Measurements from ENCODE around the gene LGR6.
A peak's percentile ranks its signal among the peaks of the same experiment; 100 is the strongest.
"Not testable (repeated sequence)": the region's sequence is repeated elsewhere in the genome, so short reads cannot be mapped to it uniquely, and the experiment has no call there.

LGR6 gene

DNA sequence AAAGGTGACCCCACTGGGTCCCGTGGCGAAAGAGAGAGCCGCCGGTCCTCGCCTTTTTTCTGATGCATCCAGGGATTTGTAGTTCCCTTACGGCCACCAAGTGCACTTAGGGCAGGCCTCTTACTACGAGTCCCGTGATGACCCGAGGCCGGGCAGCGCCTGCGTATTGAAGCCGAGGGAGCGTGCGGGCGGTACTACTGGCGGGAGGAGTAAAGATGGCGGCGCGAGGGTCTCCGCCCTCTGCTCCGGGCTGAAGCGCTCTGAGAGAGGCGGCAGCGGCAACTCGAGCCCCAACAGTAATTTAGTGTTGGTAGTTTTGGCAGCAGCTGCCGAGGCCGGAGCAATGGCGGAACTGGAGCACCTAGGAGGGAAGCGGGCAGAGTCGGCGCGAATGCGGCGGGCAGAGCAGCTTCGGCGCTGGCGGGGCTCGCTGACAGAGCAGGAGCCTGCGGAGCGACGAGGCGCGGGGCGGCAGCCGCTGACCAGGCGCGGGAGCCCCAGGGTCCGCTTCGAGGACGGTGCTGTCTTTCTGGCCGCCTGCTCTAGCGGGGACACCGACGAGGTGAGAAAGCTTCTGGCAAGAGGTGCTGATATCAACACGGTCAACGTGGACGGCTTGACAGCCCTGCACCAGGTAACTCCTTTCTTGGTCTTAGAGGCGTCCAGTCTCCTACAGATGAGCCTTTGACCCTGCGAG, 155.1 kb downstream of the LGR6 start, which contains the start of gene PPP1R12B:
PPP1R12B (plus strand) TSS at position 191 of the 697 bp plus-strand sequence; CDS start at position 344, 153 bp downstream.
- DNase-seq (ENCODE audit: low read depth): peak; percentile 99
- H3K4me3 ChIP-seq (ENCODE audit: low read length): peak within 1 kb of the TSS; percentile 82

DNA sequence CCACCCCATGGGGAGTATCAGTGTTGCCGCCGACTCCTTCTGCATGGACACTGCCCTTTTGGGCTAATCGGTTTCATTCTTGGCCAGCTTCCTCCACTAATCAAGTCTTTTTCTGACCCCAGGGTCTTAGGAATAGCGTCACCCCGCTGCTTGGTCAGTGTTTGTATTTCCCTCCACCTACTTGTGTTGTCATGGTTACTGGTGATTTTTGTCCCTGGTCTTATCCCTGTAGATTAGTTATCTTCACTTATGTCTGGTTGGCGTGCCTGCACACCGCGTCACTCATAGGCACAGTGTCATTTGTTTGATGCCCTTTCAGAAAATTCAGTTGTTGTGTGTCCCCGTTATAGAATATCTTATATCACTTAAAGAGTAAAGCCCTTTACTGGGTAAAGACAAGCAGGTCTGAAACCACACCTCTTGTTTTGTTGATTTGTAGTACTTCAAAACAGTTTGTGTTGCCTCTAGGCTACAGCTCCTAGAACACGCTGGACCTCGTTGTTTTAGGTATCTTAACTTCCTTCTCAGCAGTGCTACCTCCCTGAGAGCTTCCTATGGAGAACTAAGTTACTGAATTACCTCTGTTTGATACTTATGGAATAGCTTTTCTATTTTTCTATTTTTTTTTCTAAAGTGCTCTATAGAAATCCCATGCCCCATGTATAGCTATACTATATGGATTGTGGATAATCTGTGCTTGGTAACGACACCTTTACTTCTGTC, 155.8 kb downstream of the LGR6 start:
- H3K4me3 ChIP-seq (ENCODE audit: low read length): peak overlapping the region; percentile 82
- TF ChIP-seq, protein P1, sequence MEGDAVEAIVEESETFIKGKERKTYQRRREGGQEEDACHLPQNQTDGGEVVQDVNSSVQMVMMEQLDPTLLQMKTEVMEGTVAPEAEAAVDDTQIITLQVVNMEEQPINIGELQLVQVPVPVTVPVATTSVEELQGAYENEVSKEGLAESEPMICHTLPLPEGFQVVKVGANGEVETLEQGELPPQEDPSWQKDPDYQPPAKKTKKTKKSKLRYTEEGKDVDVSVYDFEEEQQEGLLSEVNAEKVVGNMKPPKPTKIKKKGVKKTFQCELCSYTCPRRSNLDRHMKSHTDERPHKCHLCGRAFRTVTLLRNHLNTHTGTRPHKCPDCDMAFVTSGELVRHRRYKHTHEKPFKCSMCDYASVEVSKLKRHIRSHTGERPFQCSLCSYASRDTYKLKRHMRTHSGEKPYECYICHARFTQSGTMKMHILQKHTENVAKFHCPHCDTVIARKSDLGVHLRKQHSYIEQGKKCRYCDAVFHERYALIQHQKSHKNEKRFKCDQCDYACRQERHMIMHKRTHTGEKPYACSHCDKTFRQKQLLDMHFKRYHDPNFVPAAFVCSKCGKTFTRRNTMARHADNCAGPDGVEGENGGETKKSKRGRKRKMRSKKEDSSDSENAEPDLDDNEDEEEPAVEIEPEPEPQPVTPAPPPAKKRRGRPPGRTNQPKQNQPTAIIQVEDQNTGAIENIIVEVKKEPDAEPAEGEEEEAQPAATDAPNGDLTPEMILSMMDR (conservative IDR thresholded peaks at IDR 0.05; ENCODE audit: low read length): no peak
- DNase-seq (ENCODE audit: low read depth): peak; percentile 63

More for the DNA sequence above, 155.1 kb downstream of the LGR6 start, which contains the start of gene PPP1R12B:
- TF ChIP-seq, protein P1 (conservative IDR thresholded peaks at IDR 0.05; ENCODE audit: low read length): no peak

DNA sequence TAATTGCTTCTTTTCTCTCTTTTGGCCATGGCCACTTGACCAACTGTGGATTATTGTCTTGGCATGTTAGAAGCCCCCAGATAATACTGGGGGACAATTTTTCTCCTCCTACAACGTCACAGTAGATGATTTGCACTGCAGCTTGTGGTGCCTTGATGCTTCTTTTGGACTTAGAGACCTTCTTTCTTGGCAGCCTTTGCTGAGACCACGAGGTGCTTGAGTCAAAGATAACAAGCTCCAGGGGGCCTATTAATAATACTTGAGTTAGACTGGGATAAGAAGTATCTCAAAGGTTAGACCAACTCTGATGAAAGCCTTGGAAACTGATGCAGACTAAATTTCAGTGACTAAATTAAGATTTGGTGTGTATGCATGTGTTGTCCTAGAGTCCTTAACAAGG, 158.1 kb downstream of the LGR6 start:
- no peak for DNase-seq (ENCODE audit: low read depth)
- TF ChIP-seq, protein P1 (conservative IDR thresholded peaks at IDR 0.05; ENCODE audit: low read length): no peak
- H3K4me3 ChIP-seq (ENCODE audit: low read length): no peak overlapping the region

DNA sequence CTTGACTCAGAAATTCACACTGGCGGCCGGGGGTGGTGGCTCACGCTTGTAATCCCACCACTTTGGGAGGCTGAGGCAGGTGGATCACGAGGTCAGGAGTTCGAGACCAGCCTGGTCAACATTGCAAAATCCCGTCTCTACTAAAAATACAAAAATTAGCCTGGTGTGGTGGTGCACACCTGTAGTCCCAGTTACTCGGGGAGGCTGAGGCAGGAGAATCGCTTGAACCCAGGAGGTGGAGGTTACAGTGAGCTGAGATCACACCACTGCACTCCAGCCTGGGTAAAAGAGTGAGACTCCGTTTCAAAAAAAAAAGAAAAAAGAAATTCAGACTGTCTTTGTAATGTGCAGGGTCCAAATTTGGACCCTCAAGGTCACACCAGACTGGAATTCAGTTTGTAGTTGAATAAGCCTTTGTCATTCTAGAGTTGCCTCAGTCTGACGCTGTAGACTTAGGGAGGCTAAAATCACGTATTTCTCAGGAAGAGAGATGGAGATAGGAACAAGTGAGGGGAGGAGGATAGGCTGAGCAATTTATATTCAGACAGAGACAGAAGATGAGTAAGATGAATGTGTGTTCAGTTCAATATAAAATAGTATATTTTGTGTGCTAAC, 159.1 kb downstream of the LGR6 start:
- not testable (repeated sequence) for DNase-seq (ENCODE audit: low read depth); H3K4me3 ChIP-seq (ENCODE audit: low read length)

DNA sequence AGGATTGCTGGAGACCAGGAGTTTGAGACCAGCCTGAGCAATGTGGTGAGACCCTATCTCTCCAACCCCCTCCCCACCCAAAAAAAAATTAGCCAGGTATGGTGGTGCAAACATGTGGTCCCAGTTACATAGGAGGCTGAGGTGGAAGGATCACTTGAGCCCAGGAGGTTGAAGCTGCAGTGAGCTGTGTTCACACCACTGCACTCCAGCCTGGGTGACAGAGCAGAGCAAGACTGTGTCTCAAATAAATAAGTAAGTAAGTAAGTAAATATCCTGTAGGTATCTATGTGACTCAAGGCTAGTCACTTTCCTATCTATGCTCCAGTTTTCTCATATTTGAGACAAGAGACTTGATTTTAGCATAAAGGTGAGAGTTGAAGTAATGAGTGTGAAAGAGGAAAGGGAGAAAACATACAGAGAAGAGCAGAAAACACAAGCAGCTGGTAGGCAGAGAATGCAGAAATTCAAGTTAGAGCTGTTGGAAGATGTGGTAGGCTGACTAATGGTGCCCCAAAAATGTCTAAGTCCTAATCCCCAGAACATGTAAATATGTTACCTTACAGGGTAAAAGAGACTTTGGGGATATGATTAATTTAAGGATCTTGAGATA, 162.4 kb downstream of the LGR6 start:
- no peak overlapping the region for H3K4me3 ChIP-seq (ENCODE audit: low read length)
- TF ChIP-seq, protein P1 (conservative IDR thresholded peaks at IDR 0.05; ENCODE audit: low read length): no peak
- no peak for DNase-seq (ENCODE audit: low read depth)

DNA sequence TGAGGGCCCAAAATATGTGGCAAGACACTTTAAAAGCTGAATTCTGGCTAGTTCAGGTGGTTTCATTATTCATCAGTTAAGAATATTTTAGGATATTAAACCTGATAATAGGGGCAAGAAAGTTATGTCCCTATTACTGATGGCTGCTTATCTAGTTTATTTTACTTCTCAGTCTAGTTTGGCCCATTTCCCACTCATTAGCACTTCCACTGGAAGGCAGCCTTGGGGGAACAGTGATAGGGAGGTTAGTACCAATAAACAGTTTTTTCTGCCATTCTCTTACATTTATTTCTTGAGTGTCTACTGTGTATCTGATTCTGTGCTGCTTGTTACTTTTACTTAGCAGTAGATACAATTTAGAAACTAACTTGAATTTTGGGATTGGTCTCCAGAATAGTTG, 163.9 kb downstream of the LGR6 start:
- TF ChIP-seq, protein P1 (conservative IDR thresholded peaks at IDR 0.05; ENCODE audit: low read length): no peak

DNA sequence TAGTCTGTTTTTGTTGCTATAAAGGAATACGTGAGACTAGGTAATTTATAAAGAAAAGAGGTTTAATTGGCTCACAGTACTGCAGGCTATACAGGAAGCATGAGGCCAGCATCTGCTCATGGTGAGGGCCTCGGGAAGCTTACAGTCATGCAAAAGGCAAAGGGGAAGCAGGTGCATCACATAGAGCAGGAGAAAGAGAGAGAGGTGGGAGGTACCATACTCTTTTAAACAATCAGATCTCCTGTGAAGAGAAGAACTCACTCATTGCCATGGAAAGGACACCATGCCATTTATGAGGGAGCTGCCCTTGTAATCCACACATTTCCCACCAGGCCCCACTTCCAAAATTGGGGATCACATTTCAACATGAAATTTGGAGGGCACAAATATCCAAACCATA, 167.6 kb downstream of the LGR6 start:
- no peak for DNase-seq (ENCODE audit: low read depth)
- TF ChIP-seq, protein P1 (conservative IDR thresholded peaks at IDR 0.05; ENCODE audit: low read length): no peak
- no peak overlapping the region for H3K4me3 ChIP-seq (ENCODE audit: low read length)

More for the DNA sequence above, 163.9 kb downstream of the LGR6 start:
- no peak for DNase-seq (ENCODE audit: low read depth)
- no peak overlapping the region for H3K4me3 ChIP-seq (ENCODE audit: low read length)

Measured in AG10803 (cell line).